H1 (cell line): ENCODE data around the gene RBFOX1. TPM values are rescaled to one million over a fixed set of nuclear protein-coding genes. Genes with fewer than 3 reads are reported as not detected.

Experiments
- CTCF ChIA-PET: fragments of 300-600 bp; sonication (Branson Sonifier 250); formaldehyde crosslinking; loops from one replicate; lab custom pipeline; 2021; ENCODE audit not compliant: partially characterized antibody; lab: Charles Lee
- POLR2A ChIA-PET: fragments of 300-600 bp; sonication (Branson Sonifier 250); formaldehyde crosslinking; loops from one replicate; lab custom pipeline; 2021; ENCODE audit warnings: inconsistent platforms; ENCODE audit not compliant: partially characterized antibody; lab: Charles Lee
- DNase-seq, 2 experiments: peaks; one replicate each; pipeline versions ENCODE4 v3.0.0 to v3.0.0-alpha.2; 2010 to 2022; ENCODE audit warnings: low spot score in 2 of 2, low read depth in 1 of 2, mixed read lengths in 1 of 2
- FAIRE-seq: peaks from 2 replicates; lab custom pipeline; 2011; peaks lifted over from hg19 to GRCh38; lab: Jason Lieb, UNC
- H2AFZ ChIP-seq: 2 replicates; pipeline ENCODE4 v1.8.1; 2012; ENCODE audit warnings: low read length, inconsistent platforms
- H2AK5ac ChIP-seq: 2 replicates; pipeline ENCODE4 v1.6.1; 2013; ENCODE audit warnings: low read depth, low read length
- H2BK120ac ChIP-seq: replicated peaks from 2 replicates; pipeline ENCODE3; 2013; ENCODE audit warnings: low read depth, low read length, inconsistent platforms
- H2BK12ac ChIP-seq: 2 replicates; pipeline ENCODE4 v1.6.1; 2013; ENCODE audit warnings: low read depth, low read length
- H2BK15ac ChIP-seq: 2 replicates; pipeline ENCODE4 v1.6.1; 2013; ENCODE audit warnings: low read length
- H2BK20ac ChIP-seq: 2 replicates; pipeline ENCODE4 v1.6.1; 2013; ENCODE audit warnings: low read length
- H2BK5ac ChIP-seq: 2 replicates; pipeline ENCODE4 v1.6.1; 2013; ENCODE audit warnings: low read depth, low read length
- H3K14ac ChIP-seq: 2 replicates; pipeline ENCODE4 v1.6.1; 2013; ENCODE audit warnings: inconsistent platforms; ENCODE audit not compliant: insufficient read length
- H3K18ac ChIP-seq: 2 replicates; pipeline ENCODE4 v1.6.1; 2013; ENCODE audit warnings: low read length; ENCODE audit errors: extremely low read depth
- H3K23ac ChIP-seq: 2 replicates; pipeline ENCODE4 v1.6.1; 2013; ENCODE audit warnings: inconsistent platforms; ENCODE audit not compliant: insufficient read length
- H3K23me2 ChIP-seq: 2 replicates; pipeline ENCODE4 v1.6.1; 2013; ENCODE audit warnings: low read depth, low read length
- H3K27ac ChIP-seq: 2 replicates; pipeline ENCODE4 v1.6.1; 2011; ENCODE audit warnings: low read depth, low read length, inconsistent platforms
- H3K27me3 ChIP-seq, 4 experiments: replicated peaks in 1 of 4; 1 replicate in 1 of 4; 2 replicates in 3 of 4; pipeline versions ENCODE4 v1.6.1 to v1.8.1; 2011 to 2013; ENCODE audit warnings: low read length in 3 of 4, mild to moderate bottlenecking in 3 of 4, inconsistent platforms in 2 of 4, mixed read lengths in 2 of 4, moderate library complexity in 1 of 4; ENCODE audit not compliant: control insufficient read depth in 3 of 4, insufficient read depth in 3 of 4; ENCODE audit errors: extremely low read depth in 1 of 4
- H3K36me3 ChIP-seq, 4 experiments: 2 replicates each; pipeline versions ENCODE4 v1.6.1 to v1.8.1; 2011 to 2013; ENCODE audit warnings: mild to moderate bottlenecking in 4 of 4, low read length in 3 of 4, moderate library complexity in 2 of 4, control low read depth in 1 of 4, inconsistent platforms in 1 of 4; ENCODE audit not compliant: insufficient read depth in 4 of 4, control insufficient read depth in 2 of 4
- H3K4ac ChIP-seq: replicated peaks from 2 replicates; pipeline ENCODE3; 2013; ENCODE audit warnings: low read length, low read depth, mixed read lengths, inconsistent platforms; ENCODE audit not compliant: insufficient read length
- H3K4me1 ChIP-seq, 4 experiments: replicated peaks in 1 of 4; 1 replicate in 1 of 4; 2 replicates in 3 of 4; pipeline versions ENCODE4 v1.6.1 to v1.8.1; 2011 to 2013; ENCODE audit warnings: low read length in 3 of 4, inconsistent platforms in 2 of 4, mixed read lengths in 1 of 4; ENCODE audit not compliant: insufficient read depth in 4 of 4, control insufficient read depth in 3 of 4
- H3K4me2 ChIP-seq, 2 experiments: 2 replicates each; pipeline versions ENCODE4 v1.6.1 to v1.8.1; 2011 to 2013; ENCODE audit warnings: low read depth in 2 of 2, low read length in 2 of 2, control low read depth in 1 of 2, inconsistent platforms in 1 of 2, mild to moderate bottlenecking in 1 of 2; ENCODE audit not compliant: insufficient read depth in 1 of 2
- H3K4me3 ChIP-seq, 4 experiments: fragments of 200-600, 300-600 bp in 1 of 4; sonication (generic), shearing (Covaris generic), sonication (Bioruptor Twin) in 1 of 4; 2 replicates each; pipeline versions ENCODE4 v1.5.1 to v1.8.1; 2011 to 2016; ENCODE audit warnings: low read length in 4 of 4, low read depth in 3 of 4, control low read depth in 2 of 4, inconsistent platforms in 2 of 4, mild to moderate bottlenecking in 2 of 4, mixed read lengths in 1 of 4, moderate library complexity in 1 of 4; ENCODE audit not compliant: insufficient read depth in 2 of 4; ENCODE audit errors: extremely low read depth in 1 of 4
- H3K56ac ChIP-seq: replicated peaks from 2 replicates; pipeline ENCODE3; 2013; ENCODE audit warnings: low read depth, mild to moderate bottlenecking, mixed read lengths, low read length, inconsistent platforms; ENCODE audit not compliant: insufficient read length
- H3K79me1 ChIP-seq: 2 replicates; pipeline ENCODE4 v1.6.1; 2013; ENCODE audit warnings: low read depth, low read length, control low read depth
- H3K79me2 ChIP-seq, 2 experiments: 2 replicates each; pipeline versions ENCODE4 v1.6.1 to v1.8.1; 2012 to 2013; ENCODE audit warnings: low read length in 2 of 2, mild to moderate bottlenecking in 2 of 2, inconsistent platforms in 1 of 2; ENCODE audit not compliant: insufficient read depth in 2 of 2, control insufficient read depth in 1 of 2
- H3K9ac ChIP-seq, 4 experiments: replicated peaks in 1 of 4; 1 replicate in 1 of 4; 2 replicates in 3 of 4; pipeline versions ENCODE4 v1.6.1 to v1.8.1; 2011 to 2013; ENCODE audit warnings: low read depth in 3 of 4, low read length in 3 of 4, control low read depth in 2 of 4, mild to moderate bottlenecking in 2 of 4, moderate library complexity in 2 of 4, inconsistent platforms in 1 of 4; ENCODE audit errors: extremely low read depth in 1 of 4
- H3K9me3 ChIP-seq, 2 experiments: 2 replicates each; pipeline versions ENCODE4 v1.6.1 to v1.8.1; 2012 to 2013; ENCODE audit warnings: mild to moderate bottlenecking in 2 of 2, moderate library complexity in 2 of 2, control low read depth in 1 of 2, inconsistent platforms in 1 of 2, low read depth in 1 of 2, low read length in 1 of 2, mixed read lengths in 1 of 2; ENCODE audit not compliant: insufficient read depth in 2 of 2
- H4K20me1 ChIP-seq, 2 experiments: replicated peaks in 1 of 2; 2 replicates each; pipeline versions ENCODE3 to v1.8.1; 2011 to 2013; ENCODE audit warnings: inconsistent platforms in 2 of 2, low read length in 2 of 2, mild to moderate bottlenecking in 1 of 2; ENCODE audit not compliant: insufficient read depth in 2 of 2, control insufficient read depth in 1 of 2
- H4K5ac ChIP-seq: 2 replicates; pipeline ENCODE4 v1.6.1; 2013; ENCODE audit warnings: low read length, low read depth, mixed read lengths, inconsistent platforms; ENCODE audit not compliant: insufficient read length
- H4K8ac ChIP-seq: 2 replicates; pipeline ENCODE4 v1.8.0; 2013; ENCODE audit warnings: mild to moderate bottlenecking, moderate library complexity, low read length, inconsistent platforms; ENCODE audit not compliant: insufficient read depth; ENCODE audit errors: extremely low read depth
- H4K91ac ChIP-seq: replicated peaks from 2 replicates; pipeline ENCODE3; 2013; ENCODE audit warnings: low read length, mixed read lengths, inconsistent platforms; ENCODE audit not compliant: insufficient read length
- ATF2 ChIP-seq: IDR thresholded peaks from 2 replicates; pipeline ENCODE4 v1.6.1; 2012; ENCODE audit warnings: low read length, inconsistent platforms
- CHD1 ChIP-seq: IDR thresholded peaks from 2 replicates; pipeline ENCODE4 v1.6.1; 2012; ENCODE audit warnings: low read depth, low read length, improper control_type of control experiment
- EZH2 ChIP-seq: fragments of 200-600 bp; sonication (generic); IDR thresholded peaks from 2 replicates; pipeline ENCODE4 v1.7.1; 2012; ENCODE audit warnings: low read depth, mild to moderate bottlenecking, moderate library complexity, low read length, inconsistent platforms; ENCODE audit not compliant: severe bottlenecking
- GTF2F1 ChIP-seq: IDR thresholded peaks from 2 replicates; pipeline ENCODE4 v1.6.1; 2012; ENCODE audit warnings: low read depth, low read length, improper control_type of control experiment, borderline replicate concordance
- HDAC6 ChIP-seq: IDR thresholded peaks from one replicate; pipeline ENCODE4 v1.7.1; 2012; ENCODE audit warnings: low read depth, mild to moderate bottlenecking, inconsistent platforms, low read length, moderate library complexity
- JUN ChIP-seq: IDR thresholded peaks from 2 replicates; pipeline ENCODE4 v1.6.1; 2011; ENCODE audit warnings: low read depth, mild to moderate bottlenecking, improper control_type of control experiment, low read length
- KDM1A ChIP-seq: fragments of 200-600, 300-600 bp; sonication (generic); IDR thresholded peaks from 2 replicates; pipeline ENCODE4 v1.7.1; 2016; ENCODE audit warnings: mild to moderate bottlenecking, low read length, borderline replicate concordance
- KDM4A ChIP-seq: IDR thresholded peaks from one replicate; pipeline ENCODE4 v1.7.1; 2012; ENCODE audit warnings: low read depth, mild to moderate bottlenecking, moderate library complexity, low read length, inconsistent platforms; ENCODE audit not compliant: severe bottlenecking
- MAFK ChIP-seq: IDR thresholded peaks from 2 replicates; pipeline ENCODE4 v1.6.1; 2012; ENCODE audit warnings: low read depth, mild to moderate bottlenecking, improper control_type of control experiment, low read length
- SP1 ChIP-seq: IDR thresholded peaks from 2 replicates; pipeline ENCODE4 v1.6.1; 2011; ENCODE audit warnings: low read depth, low read length
- SRF ChIP-seq: IDR thresholded peaks from 2 replicates; pipeline ENCODE4 v1.6.1; 2011; ENCODE audit warnings: mild to moderate bottlenecking, low read depth, low read length, moderate library complexity
- TAF7 ChIP-seq: optimal IDR thresholded peaks from 2 replicates; pipeline ENCODE3; 2011; ENCODE audit warnings: low read depth, mild to moderate bottlenecking, inconsistent platforms, low read length, moderate library complexity, borderline replicate concordance
- TBP ChIP-seq: IDR thresholded peaks from 2 replicates; pipeline ENCODE4 v1.6.1; 2011; ENCODE audit warnings: low read depth, low read length, improper control_type of control experiment
- TCF12 ChIP-seq: IDR thresholded peaks from 2 replicates; pipeline ENCODE4 v1.6.1; 2011; ENCODE audit warnings: low read depth, mild to moderate bottlenecking, low read length
- WGBS, 2 experiments: shearing (Covaris generic) in 1 of 2; methylation state at CpG; one replicate each; pipeline versions ENCODE4 v1.1.6 to v1.1.7; 2013 to 2015; ENCODE audit warnings: low lambda C conversion rate in 2 of 2, mixed read lengths in 2 of 2, inconsistent platforms in 1 of 2, low coverage in 1 of 2, missing lambda C conversion rate in 1 of 2; ENCODE audit not compliant: insufficient replicate concordance in 2 of 2, insufficient coverage in 1 of 2, insufficient read length in 1 of 2; ENCODE audit errors: extremely low coverage in 1 of 2, missing lambda C conversion rate in 1 of 2; 5-methylcytosine and 5-hydroxymethylcytosine counted together
- polyA plus RNA-seq, 7 experiments: library from polyadenylated mRNA; depleted of rRNA in 3 of 7; stranded (reverse) in 5 of 7; unstranded in 2 of 7; fragments of >200 nt in 5 of 7; fragments of 200-250 nt in 2 of 7; gene quantifications; 1 replicate in 5 of 7; 2 replicates in 1 of 7; 4 replicates in 1 of 7; pipeline versions ENCODE4 v1.2.1 to v1.2.3, GENCODE V29; 2011 to 2013; ENCODE audit warnings: missing spikeins in 2 of 7, mixed read lengths in 2 of 7
- total RNA-seq: library from RNA; stranded (reverse); fragmentation: NEBNext Ultra II Directional; extraction: Animal tissue kit (Norgen Biotek cat#: 25700); gene quantifications from 2 replicates; pipeline ENCODE4 v1.2.1, GENCODE V29; 2021

RBFOX1 gene
- total and polyA plus RNA-seq, 2 of the 8 experiments (the other 6 are each of a cell fraction or from before 2014, with no cell fraction given), result 1.7 to 2.8 TPM

DNA sequence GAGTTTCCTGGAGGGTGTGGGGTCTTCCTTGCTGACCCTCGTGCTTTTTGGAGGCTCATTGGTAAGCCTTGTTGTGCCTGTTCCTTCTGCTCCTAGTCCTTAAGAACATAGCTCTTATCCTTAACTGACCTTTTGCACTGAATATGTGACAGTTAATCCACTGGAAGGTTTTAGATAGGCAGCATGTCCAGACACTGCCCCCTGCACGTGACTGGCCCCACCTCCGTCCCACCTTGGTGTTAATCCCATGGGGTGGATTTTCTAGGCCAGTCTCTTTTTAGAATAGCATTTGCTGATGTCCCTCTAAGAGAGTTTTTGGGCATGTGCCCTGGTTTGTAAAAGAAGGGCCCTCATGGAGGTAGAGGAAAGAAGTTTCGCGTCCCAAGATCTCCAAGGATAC, 58.3 kb downstream of the RBFOX1 start:
- no peaks in the 10 kb centered on the region for H3K79me2 ChIP-seq
- TF ChIP-seq TCF12, result no peak
- no peak for TF ChIP-seq ATF2
- TF ChIP-seq KDM1A, result no peak
- no peak for TF ChIP-seq HDAC6
- no peak for TF ChIP-seq SP1
- no peak for TF ChIP-seq EZH2
- no peak for TF ChIP-seq JUN
- TF ChIP-seq MAFK, result no peak
- no peak for TF ChIP-seq CHD1
- no peak for TF ChIP-seq TBP
- no peak for TF ChIP-seq SRF
- TF ChIP-seq KDM4A, result no peak
- no peak for TF ChIP-seq TAF7
- no peak for TF ChIP-seq GTF2F1
- FAIRE-seq (no peak), DNase-seq (no peak)
- no peak overlapping the region for H2BK20ac ChIP-seq
- no peak overlapping the region for H2BK15ac ChIP-seq
- H3K9ac ChIP-seq, result no peak overlapping the region
- no peak overlapping the region for H3K4me3 ChIP-seq
- H4K8ac ChIP-seq, result no peak overlapping the region
- CTCF ChIA-PET, result no interaction called here
- H3K27me3 ChIP-seq, result no peaks in the 10 kb centered on the region
- H3K14ac ChIP-seq, result no peak overlapping the region
- H2AK5ac ChIP-seq, result no peak overlapping the region
- H2BK120ac ChIP-seq, result no peak overlapping the region
- no peak overlapping the region for H3K4me2 ChIP-seq
- H3K23me2 ChIP-seq, result no peaks in the 10 kb centered on the region
- H2BK5ac ChIP-seq, result no peak overlapping the region
- H3K36me3 ChIP-seq, result no peaks in the 10 kb centered on the region
- no peak overlapping the region for H3K27ac ChIP-seq
- H2BK12ac ChIP-seq, result no peak overlapping the region
- H3K56ac ChIP-seq, result no peak overlapping the region
- H4K91ac ChIP-seq, result no peak overlapping the region
- H3K4ac ChIP-seq, result no peak overlapping the region
- no peaks in the 10 kb centered on the region for H3K79me1 ChIP-seq
- H2AFZ ChIP-seq, result no peak overlapping the region
- H3K18ac ChIP-seq, result no peak overlapping the region
- H3K9me3 ChIP-seq, result 0 out of 4 replicates have a peak, but pooled peaks cover 0 to 2% of the 10 kb centered on the region in 2 experiments
- H3K4me1 ChIP-seq, result no peaks in the 10 kb centered on the region; a peak in 1 of 7 replicates
- POLR2A ChIA-PET, result no interaction called here
- 85% methylated on average over 5 of the region's 5 CpGs; no CpG with 5 or more reads in 1 of the 2 experiments for WGBS, 2 experiments
- H4K20me1 ChIP-seq, result no peaks in the 10 kb centered on the region
- no peak overlapping the region for H4K5ac ChIP-seq
- H3K23ac ChIP-seq, result no peak overlapping the region
